Measurements from ENCODE around the gene STRIP2.

DNA sequence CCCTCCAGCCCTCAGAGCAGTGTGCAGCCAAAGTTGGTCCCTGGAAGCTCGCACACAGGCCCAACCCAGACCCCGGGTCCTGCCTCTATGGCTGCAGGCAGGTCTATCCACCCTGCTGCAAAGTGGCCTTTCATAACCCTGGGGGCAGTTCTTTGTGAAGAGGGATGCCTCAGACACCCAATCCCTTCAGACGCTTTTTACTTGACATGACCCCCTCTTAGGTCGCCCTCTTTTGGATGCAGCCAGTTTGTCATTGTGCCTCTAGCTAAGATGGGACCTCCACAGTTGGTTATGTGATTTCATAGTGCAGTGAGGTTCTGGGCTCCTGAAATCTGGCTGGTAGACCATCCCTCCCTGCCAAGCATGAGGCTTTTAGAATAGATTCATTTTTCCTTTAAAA lies 95.4 kb downstream of the STRIP2 start:
- no peak for TF ChIP-seq POLR2AphosphoS5 (IDR thresholded peaks at IDR 0.05; ENCODE audit: low read depth, low read length)
- no peak for TF ChIP-seq CTCF (IDR thresholded peaks at IDR 0.05)
- TF ChIP-seq, protein P1, sequence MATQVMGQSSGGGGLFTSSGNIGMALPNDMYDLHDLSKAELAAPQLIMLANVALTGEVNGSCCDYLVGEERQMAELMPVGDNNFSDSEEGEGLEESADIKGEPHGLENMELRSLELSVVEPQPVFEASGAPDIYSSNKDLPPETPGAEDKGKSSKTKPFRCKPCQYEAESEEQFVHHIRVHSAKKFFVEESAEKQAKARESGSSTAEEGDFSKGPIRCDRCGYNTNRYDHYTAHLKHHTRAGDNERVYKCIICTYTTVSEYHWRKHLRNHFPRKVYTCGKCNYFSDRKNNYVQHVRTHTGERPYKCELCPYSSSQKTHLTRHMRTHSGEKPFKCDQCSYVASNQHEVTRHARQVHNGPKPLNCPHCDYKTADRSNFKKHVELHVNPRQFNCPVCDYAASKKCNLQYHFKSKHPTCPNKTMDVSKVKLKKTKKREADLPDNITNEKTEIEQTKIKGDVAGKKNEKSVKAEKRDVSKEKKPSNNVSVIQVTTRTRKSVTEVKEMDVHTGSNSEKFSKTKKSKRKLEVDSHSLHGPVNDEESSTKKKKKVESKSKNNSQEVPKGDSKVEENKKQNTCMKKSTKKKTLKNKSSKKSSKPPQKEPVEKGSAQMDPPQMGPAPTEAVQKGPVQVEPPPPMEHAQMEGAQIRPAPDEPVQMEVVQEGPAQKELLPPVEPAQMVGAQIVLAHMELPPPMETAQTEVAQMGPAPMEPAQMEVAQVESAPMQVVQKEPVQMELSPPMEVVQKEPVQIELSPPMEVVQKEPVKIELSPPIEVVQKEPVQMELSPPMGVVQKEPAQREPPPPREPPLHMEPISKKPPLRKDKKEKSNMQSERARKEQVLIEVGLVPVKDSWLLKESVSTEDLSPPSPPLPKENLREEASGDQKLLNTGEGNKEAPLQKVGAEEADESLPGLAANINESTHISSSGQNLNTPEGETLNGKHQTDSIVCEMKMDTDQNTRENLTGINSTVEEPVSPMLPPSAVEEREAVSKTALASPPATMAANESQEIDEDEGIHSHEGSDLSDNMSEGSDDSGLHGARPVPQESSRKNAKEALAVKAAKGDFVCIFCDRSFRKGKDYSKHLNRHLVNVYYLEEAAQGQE (IDR thresholded peaks at IDR 0.05; ENCODE audit: insufficient read depth in 1 of 2, low read depth in 2 of 2, low read length in 1 of 2): no peak

Data from Panc1 (cell line).